GM23338 (cell line): ENCODE measurements around the gene INPP5D. TPM values are rescaled to one million over a fixed set of nuclear protein-coding genes. Genes with fewer than 3 reads are reported as not detected.

Experiments used
- ATAC-seq: fragments of 200-7000 bp; cut with Tn5 transposase; 3 replicates; pipeline ENCODE4 v1.9.1; 2020
- DNase-seq: peaks from one replicate; pipeline ENCODE4 v3.0.0-alpha.2; 2015; ENCODE audit warnings: low spot score
- H2AFZ ChIP-seq: fragments of 200-600 bp; sonication (generic); 2 replicates; pipeline ENCODE4 v1.8.0; 2016; ENCODE audit warnings: antibody characterized with exemption, mild to moderate bottlenecking, moderate library complexity
- H3F3A ChIP-seq: fragments of 200-600 bp; sonication (generic); replicated peaks from 2 replicates; pipeline ENCODE4 v1.8.0; 2017; ENCODE audit warnings: antibody characterized with exemption, mixed run types, low read depth
- H3K27ac ChIP-seq: fragments of 200-600 bp; sonication (generic); 2 replicates; pipeline ENCODE4 v1.6.1; 2016; ENCODE audit warnings: low read depth
- H3K27me3 ChIP-seq: fragments of 200-600 bp; sonication (generic); 2 replicates; pipeline ENCODE4 v1.8.0; 2016; ENCODE audit warnings: mild to moderate bottlenecking, mixed run types, moderate library complexity; ENCODE audit not compliant: insufficient read depth
- H3K36me3 ChIP-seq: fragments of 200-600 bp; sonication (generic); 2 replicates; pipeline ENCODE4 v1.8.0; 2016; ENCODE audit warnings: mild to moderate bottlenecking; ENCODE audit not compliant: insufficient read depth
- H3K4me1 ChIP-seq: fragments of 200-600 bp; sonication (generic); 2 replicates; pipeline ENCODE4 v1.8.0; 2016; ENCODE audit warnings: mild to moderate bottlenecking, moderate library complexity; ENCODE audit not compliant: insufficient read depth
- H3K4me2 ChIP-seq: fragments of 200-600 bp; sonication (generic); 2 replicates; pipeline ENCODE4 v1.7.1; 2017; ENCODE audit warnings: mixed run types
- H3K4me3 ChIP-seq: fragments of 200-600 bp; sonication (generic); 2 replicates; pipeline ENCODE4 v1.6.1; 2016; ENCODE audit warnings: mixed run types
- H3K79me2 ChIP-seq: fragments of 200-600 bp; sonication (generic); replicated peaks from 2 replicates; pipeline ENCODE4 v1.8.0; 2017; ENCODE audit warnings: mild to moderate bottlenecking; ENCODE audit not compliant: insufficient read depth
- H3K9me2 ChIP-seq: fragments of 200-600 bp; sonication (generic); 2 replicates; pipeline ENCODE4 v1.8.0; 2017; ENCODE audit not compliant: insufficient read depth
- H4K20me1 ChIP-seq: fragments of 200-600 bp; sonication (generic); replicated peaks from 2 replicates; pipeline ENCODE4 v1.8.0; 2017; ENCODE audit warnings: mild to moderate bottlenecking; ENCODE audit not compliant: insufficient read depth
- H3K27ac Mint-ChIP-seq: 2 replicates; pipeline ENCODE4 v1.8.0; 2020; ENCODE audit warnings: inconsistent platforms, mild to moderate bottlenecking, moderate library complexity, mixed read lengths
- H3K27me3 Mint-ChIP-seq: 3 replicates; pipeline ENCODE4 v1.8.0; 2022; ENCODE audit warnings: low read depth, mild to moderate bottlenecking, moderate library complexity, mixed read lengths, inconsistent platforms; ENCODE audit not compliant: insufficient read depth, poor library complexity
- H3K36me3 Mint-ChIP-seq: 3 replicates; pipeline ENCODE4 v1.8.0; 2021; ENCODE audit warnings: low read depth, mild to moderate bottlenecking, inconsistent platforms, moderate library complexity, mixed read lengths
- H3K4me1 Mint-ChIP-seq: 3 replicates; pipeline ENCODE4 v1.8.0; 2020; ENCODE audit warnings: mild to moderate bottlenecking, inconsistent platforms, mixed read lengths
- H3K4me3 Mint-ChIP-seq: 3 replicates; pipeline ENCODE4 v1.8.0; 2021; ENCODE audit warnings: moderate library complexity, mild to moderate bottlenecking, inconsistent platforms, mixed read lengths
- H3K9me3 Mint-ChIP-seq: 3 replicates; pipeline ENCODE4 v1.8.0; 2020; ENCODE audit warnings: moderate library complexity, mild to moderate bottlenecking, inconsistent platforms, mixed read lengths
- CREB1 ChIP-seq: fragments of 250-450 bp; sonication (Bioruptor Pico); IDR thresholded peaks from 2 replicates; pipeline ENCODE4 v1.5.0; 2020; ENCODE audit warnings: low read depth, mild to moderate bottlenecking, moderate library complexity
- EZH2 ChIP-seq: fragments of 200-600 bp; sonication (generic); IDR thresholded peaks from one replicate; pipeline ENCODE4 v1.8.0; 2017; ENCODE audit warnings: antibody characterized with exemption, mild to moderate bottlenecking, low read depth; ENCODE audit not compliant: unreplicated experiment
- JUNB ChIP-seq: IDR thresholded peaks from one replicate; pipeline ENCODE4 v1.6.1; 2016; ENCODE audit warnings: antibody characterized with exemption; ENCODE audit not compliant: unreplicated experiment
- NANOG ChIP-seq: IDR thresholded peaks from 2 replicates; pipeline ENCODE4 v1.6.1; 2016; ENCODE audit warnings: antibody characterized with exemption, borderline replicate concordance
- POLR2AphosphoS5 ChIP-seq: IDR thresholded peaks from 2 replicates; pipeline ENCODE4 v1.6.1; 2016; ENCODE audit warnings: antibody characterized with exemption, low read depth
- STAT1 ChIP-seq: IDR thresholded peaks from one replicate; pipeline ENCODE4 v1.6.1; 2016; ENCODE audit warnings: antibody characterized with exemption; ENCODE audit not compliant: unreplicated experiment
- ZNF114 ChIP-seq: fragments of 250-450 bp; sonication (Bioruptor Pico); IDR thresholded peaks from 2 replicates; pipeline ENCODE4 v1.5.0; 2020; ENCODE audit warnings: mild to moderate bottlenecking, moderate library complexity
- ZNF331 ChIP-seq: fragments of 250-450 bp; sonication (Bioruptor Pico); IDR thresholded peaks from 2 replicates; pipeline ENCODE4 v1.5.0; 2020; ENCODE audit warnings: low read depth, mild to moderate bottlenecking, moderate library complexity
- polyA plus RNA-seq: library from polyadenylated mRNA; unstranded; fragments of >200 nt; fragmentation: Nextera tagmentation; extraction: Ambion mirVana; gene quantifications from 2 replicates; pipeline ENCODE4 v1.2.1, GENCODE V29; 2016
- total RNA-seq: library from RNA; depleted of rRNA; stranded (reverse); fragments of >200 nt; shearing (Covaris generic); gene quantifications from 2 replicates; pipeline ENCODE4 v1.2.3, GENCODE V29; 2014
- TF ChIP-seq, protein P1 (sequence below): fragments of 250-450 bp; sonication (Bioruptor Pico); IDR thresholded peaks from 2 replicates; pipeline ENCODE4 v1.5.0; 2020; ENCODE audit warnings: mild to moderate bottlenecking, moderate library complexity
- TF ChIP-seq, protein P2 (sequence below): IDR thresholded peaks from one replicate; pipeline ENCODE4 v1.6.1; 2018; ENCODE audit warnings: antibody characterized with exemption; ENCODE audit not compliant: unreplicated experiment
- TF ChIP-seq, protein P3 (sequence below): IDR thresholded peaks from 2 replicates; pipeline ENCODE4 v1.6.1; 2016; ENCODE audit warnings: antibody characterized with exemption

INPP5D gene
- total and polyA plus RNA-seq, 2 experiments from 2014 or later: 6.6 to 8.3 TPM

DNA sequence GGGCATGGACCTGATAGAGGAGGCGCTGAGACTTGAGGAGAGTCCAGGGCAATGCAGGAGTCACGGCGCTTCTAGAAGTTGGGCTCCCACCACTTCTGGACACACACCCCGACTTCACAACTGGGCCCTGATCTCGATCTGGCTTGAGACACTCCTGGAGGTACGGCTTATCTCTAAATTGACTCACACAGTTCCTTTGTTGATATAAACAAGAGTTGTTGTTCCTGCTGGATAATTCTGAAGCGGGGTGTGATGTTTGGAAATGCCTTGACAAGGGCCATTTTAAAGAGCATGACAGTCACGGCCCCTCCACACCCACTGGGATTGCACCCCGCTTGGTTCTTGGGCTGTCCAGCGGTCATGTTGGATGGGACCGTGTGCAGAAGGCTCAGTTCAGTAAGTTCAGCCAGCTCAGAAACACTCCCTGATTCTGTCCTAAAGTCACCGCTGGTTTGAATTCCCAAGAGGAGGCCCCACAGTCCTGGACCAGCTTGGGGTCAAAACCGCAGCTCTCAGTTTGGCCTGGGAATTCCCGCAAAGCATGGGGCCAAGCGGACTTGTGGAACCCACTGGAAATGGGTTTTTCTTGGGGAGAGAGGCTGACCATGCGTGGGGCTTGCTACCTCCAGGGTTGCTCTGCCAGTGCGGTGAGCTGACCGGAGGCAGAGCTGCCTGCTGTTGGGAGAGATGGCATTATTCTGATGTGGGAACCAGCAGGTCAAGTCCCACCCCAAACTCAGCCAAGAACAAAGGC lies 37.0 kb upstream of the INPP5D start (continued):
- TF ChIP-seq, protein P1, sequence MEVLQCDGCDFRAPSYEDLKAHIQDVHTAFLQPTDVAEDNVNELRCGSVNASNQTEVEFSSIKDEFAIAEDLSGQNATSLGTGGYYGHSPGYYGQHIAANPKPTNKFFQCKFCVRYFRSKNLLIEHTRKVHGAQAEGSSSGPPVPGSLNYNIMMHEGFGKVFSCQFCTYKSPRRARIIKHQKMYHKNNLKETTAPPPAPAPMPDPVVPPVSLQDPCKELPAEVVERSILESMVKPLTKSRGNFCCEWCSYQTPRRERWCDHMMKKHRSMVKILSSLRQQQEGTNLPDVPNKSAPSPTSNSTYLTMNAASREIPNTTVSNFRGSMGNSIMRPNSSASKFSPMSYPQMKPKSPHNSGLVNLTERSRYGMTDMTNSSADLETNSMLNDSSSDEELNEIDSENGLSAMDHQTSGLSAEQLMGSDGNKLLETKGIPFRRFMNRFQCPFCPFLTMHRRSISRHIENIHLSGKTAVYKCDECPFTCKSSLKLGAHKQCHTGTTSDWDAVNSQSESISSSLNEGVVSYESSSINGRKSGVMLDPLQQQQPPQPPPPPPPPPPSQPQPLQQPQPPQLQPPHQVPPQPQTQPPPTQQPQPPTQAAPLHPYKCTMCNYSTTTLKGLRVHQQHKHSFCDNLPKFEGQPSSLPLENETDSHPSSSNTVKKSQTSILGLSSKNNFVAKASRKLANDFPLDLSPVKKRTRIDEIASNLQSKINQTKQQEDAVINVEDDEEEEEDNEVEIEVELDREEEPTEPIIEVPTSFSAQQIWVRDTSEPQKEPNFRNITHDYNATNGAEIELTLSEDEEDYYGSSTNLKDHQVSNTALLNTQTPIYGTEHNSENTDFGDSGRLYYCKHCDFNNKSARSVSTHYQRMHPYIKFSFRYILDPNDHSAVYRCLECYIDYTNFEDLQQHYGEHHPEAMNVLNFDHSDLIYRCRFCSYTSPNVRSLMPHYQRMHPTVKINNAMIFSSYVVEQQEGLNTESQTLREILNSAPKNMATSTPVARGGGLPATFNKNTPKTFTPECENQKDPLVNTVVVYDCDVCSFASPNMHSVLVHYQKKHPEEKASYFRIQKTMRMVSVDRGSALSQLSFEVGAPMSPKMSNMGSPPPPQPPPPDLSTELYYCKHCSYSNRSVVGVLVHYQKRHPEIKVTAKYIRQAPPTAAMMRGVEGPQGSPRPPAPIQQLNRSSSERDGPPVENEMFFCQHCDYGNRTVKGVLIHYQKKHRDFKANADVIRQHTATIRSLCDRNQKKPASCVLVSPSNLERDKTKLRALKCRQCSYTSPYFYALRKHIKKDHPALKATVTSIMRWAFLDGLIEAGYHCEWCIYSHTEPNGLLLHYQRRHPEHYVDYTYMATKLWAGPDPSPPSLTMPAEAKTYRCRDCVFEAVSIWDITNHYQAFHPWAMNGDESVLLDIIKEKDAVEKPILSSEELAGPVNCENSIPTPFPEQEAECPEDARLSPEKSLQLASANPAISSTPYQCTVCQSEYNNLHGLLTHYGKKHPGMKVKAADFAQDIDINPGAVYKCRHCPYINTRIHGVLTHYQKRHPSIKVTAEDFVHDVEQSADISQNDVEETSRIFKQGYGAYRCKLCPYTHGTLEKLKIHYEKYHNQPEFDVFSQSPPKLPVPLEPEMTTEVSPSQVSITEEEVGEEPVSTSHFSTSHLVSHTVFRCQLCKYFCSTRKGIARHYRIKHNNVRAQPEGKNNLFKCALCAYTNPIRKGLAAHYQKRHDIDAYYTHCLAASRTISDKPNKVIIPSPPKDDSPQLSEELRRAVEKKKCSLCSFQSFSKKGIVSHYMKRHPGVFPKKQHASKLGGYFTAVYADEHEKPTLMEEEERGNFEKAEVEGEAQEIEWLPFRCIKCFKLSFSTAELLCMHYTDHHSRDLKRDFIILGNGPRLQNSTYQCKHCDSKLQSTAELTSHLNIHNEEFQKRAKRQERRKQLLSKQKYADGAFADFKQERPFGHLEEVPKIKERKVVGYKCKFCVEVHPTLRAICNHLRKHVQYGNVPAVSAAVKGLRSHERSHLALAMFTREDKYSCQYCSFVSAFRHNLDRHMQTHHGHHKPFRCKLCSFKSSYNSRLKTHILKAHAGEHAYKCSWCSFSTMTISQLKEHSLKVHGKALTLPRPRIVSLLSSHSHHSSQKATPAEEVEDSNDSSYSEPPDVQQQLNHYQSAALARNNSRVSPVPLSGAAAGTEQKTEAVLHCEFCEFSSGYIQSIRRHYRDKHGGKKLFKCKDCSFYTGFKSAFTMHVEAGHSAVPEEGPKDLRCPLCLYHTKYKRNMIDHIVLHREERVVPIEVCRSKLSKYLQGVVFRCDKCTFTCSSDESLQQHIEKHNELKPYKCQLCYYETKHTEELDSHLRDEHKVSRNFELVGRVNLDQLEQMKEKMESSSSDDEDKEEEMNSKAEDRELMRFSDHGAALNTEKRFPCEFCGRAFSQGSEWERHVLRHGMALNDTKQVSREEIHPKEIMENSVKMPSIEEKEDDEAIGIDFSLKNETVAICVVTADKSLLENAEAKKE (CRISPR knock-in tag): no peak

DNA sequence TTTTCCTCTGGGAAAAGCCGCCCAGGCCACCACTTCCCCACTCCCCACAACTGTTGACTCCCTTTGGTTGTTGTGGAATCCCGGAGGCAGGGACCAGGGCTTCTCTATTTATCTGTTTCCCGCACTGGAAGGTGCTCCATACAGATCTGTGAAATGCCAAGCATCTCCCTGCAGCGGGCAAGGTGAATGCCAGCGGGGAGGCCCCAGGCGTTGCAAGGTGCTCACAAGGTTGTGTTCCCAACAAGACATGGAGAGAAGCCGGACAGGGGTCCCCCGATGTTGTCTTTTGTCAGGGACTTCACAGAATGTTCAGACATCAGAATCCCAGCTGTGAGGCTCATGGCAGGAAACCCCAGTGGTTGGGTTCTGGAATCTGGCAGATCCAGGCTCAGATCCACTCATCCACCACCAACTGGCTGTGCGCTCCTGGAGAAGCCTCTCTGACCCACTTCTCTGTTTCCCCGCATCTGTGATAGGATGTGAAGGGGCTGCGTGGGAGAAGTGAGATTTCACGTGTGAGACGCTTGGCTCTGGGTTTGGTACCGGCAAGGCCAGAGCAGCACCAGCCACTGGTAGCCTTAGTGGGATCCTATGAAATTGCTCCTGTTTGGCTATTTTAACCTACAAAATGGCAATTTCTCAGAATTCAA lies 36.3 kb upstream of the INPP5D start:
- Histone ChIP-seq H3K36me3 (no peaks in the 10 kb centered on the region), H3K4me1 (no peaks in the 10 kb centered on the region), H3K79me2 (no peaks in the 10 kb centered on the region), H3K4me2 (no peak overlapping the region), H3K9me2 (no peaks in the 10 kb centered on the region), H3K27ac (no peak overlapping the region), H3K27me3 (no peaks in the 10 kb centered on the region), H4K20me1 (no peaks in the 10 kb centered on the region), H3K4me3 (no peak overlapping the region), H3F3A (no peaks in the 10 kb centered on the region), H2AFZ (no peak overlapping the region; the same call in 1 of the 2 replicates)
- ATAC-seq (no peak), DNase-seq (no peak)
- H3K4me3 Mint-ChIP-seq: no peak overlapping the region
- no peaks in the 10 kb centered on the region; the same call in 1 of the 3 replicates for H3K9me3 Mint-ChIP-seq
- H3K27ac Mint-ChIP-seq: no peak overlapping the region
- H3K4me1 Mint-ChIP-seq: peaks cover 5% of the 10 kb centered on the region
- H3K27me3 Mint-ChIP-seq: peaks cover 4% of the 10 kb centered on the region
- no peaks in the 10 kb centered on the region for H3K36me3 Mint-ChIP-seq
- TF ChIP-seq ZNF331 (CRISPR knock-in tag) (no peak), NANOG (no peak), ZNF114 (no peak), POLR2AphosphoS5 (no peak), EZH2 (no peak), CREB1 (no peak), JUNB (no peak), STAT1 (no peak)
- TF ChIP-seq, protein P2, sequence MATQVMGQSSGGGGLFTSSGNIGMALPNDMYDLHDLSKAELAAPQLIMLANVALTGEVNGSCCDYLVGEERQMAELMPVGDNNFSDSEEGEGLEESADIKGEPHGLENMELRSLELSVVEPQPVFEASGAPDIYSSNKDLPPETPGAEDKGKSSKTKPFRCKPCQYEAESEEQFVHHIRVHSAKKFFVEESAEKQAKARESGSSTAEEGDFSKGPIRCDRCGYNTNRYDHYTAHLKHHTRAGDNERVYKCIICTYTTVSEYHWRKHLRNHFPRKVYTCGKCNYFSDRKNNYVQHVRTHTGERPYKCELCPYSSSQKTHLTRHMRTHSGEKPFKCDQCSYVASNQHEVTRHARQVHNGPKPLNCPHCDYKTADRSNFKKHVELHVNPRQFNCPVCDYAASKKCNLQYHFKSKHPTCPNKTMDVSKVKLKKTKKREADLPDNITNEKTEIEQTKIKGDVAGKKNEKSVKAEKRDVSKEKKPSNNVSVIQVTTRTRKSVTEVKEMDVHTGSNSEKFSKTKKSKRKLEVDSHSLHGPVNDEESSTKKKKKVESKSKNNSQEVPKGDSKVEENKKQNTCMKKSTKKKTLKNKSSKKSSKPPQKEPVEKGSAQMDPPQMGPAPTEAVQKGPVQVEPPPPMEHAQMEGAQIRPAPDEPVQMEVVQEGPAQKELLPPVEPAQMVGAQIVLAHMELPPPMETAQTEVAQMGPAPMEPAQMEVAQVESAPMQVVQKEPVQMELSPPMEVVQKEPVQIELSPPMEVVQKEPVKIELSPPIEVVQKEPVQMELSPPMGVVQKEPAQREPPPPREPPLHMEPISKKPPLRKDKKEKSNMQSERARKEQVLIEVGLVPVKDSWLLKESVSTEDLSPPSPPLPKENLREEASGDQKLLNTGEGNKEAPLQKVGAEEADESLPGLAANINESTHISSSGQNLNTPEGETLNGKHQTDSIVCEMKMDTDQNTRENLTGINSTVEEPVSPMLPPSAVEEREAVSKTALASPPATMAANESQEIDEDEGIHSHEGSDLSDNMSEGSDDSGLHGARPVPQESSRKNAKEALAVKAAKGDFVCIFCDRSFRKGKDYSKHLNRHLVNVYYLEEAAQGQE: no peak
- TF ChIP-seq, protein P3, sequence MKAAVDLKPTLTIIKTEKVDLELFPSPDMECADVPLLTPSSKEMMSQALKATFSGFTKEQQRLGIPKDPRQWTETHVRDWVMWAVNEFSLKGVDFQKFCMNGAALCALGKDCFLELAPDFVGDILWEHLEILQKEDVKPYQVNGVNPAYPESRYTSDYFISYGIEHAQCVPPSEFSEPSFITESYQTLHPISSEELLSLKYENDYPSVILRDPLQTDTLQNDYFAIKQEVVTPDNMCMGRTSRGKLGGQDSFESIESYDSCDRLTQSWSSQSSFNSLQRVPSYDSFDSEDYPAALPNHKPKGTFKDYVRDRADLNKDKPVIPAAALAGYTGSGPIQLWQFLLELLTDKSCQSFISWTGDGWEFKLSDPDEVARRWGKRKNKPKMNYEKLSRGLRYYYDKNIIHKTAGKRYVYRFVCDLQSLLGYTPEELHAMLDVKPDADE: no peak
